ENCODE data around the gene KCNA2. TPM values are rescaled to one million over a fixed set of nuclear protein-coding genes. Genes with fewer than 3 reads are reported as not detected.

The KCNA2 gene
- polyA plus RNA-seq, 1 of the 3 experiments (the other 2 are of a cell fraction) = not detected

DNA sequence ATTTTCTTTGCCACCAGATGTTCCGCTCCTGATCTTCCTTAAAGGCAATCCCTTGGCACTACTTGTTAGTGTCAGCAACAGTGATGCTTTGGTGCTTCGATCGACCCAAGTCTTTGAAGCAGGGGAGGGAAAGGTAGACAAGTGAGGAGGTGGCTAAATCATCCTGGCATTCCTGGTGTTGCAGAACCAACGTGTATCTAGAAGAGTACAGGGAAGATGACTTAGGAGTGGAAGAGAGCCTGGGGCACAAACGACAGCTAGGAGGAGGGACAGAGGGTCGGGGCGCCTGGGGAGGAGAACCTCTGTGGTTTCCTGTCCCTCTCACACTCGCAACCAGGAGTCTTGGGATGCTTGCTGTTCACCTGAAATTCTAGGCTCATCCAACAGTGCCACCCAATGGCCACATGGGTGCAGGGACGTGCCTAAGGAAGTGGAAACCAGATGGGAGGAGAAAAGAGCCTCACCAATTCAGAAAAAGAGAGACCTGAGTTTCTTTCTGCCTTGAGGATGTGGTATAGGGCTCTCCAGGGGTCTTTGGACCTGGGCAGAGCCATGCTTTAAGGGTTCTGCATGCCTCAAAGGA is 9.5 kb upstream of the KCNA2 start:
- Histone ChIP-seq H3K27ac (ENCODE audit: low read depth in 2 of 2, low read length in 1 of 2) (no peak overlapping the region), H3K27me3 (ENCODE audit: insufficient read depth) (peaks cover 11% of the 10 kb centered on the region), H3K9me3 (no peaks in the 10 kb centered on the region), H3K36me3 (replicated peaks in 1 of 2; ENCODE audit: control insufficient read depth in 1 of 2, insufficient read depth in 2 of 2, low read length in 1 of 2) (no peaks in the 10 kb centered on the region), H3K4me2 (no peak overlapping the region), H3K79me2 (ENCODE audit: insufficient read depth) (no peaks in the 10 kb centered on the region), H4K20me1 (ENCODE audit: insufficient read depth) (no peaks in the 10 kb centered on the region), H3F3A (replicated peaks; ENCODE audit: insufficient read depth) (no peaks in the 10 kb centered on the region), H2AFZ (ENCODE audit: low read depth) (no peak overlapping the region), H3K9me2 (no peaks in the 10 kb centered on the region), H3K4me1 (ENCODE audit: control insufficient read depth in 1 of 2, insufficient read depth in 2 of 2, low read depth in 1 of 2, low read length in 1 of 2) (peaks cover 0 to 3% of the 10 kb centered on the region in 2 experiments; a peak in 1 of 4 replicates), H3K9ac (no peak overlapping the region), H3K4me3 (ENCODE audit: low read depth in 2 of 2, low read length in 1 of 2) (peak overlapping the region in 1 of 2 experiments; percentile 45; a peak in 1 of 4 replicates)
- 21% methylated on average over 9 of the region's 9 CpGs for WGBS (ENCODE audit: low lambda C conversion rate)
- ChIA-PET POLR2A (no interaction called here), CTCF (interaction anchor here (0.6 to 12.0 kb wide), 16 partner anchors 12 to 1370 kb away, joined by 3 to 280 read pairs (median 4); partner anchors contain the start of genes KCNA10 and KCNA2)
- DNase-seq = peak; percentile 78
- TF ChIP-seq RAD21 (IDR thresholded peaks at IDR 0.05; ENCODE audit: low read length) (peak; percentile 93), CTCF (IDR thresholded peaks at IDR 0.05) (peak; percentile 67), YY1 (IDR thresholded peaks at IDR 0.05; ENCODE audit: low read depth) (no peak), EP300 (IDR thresholded peaks at IDR 0.05; ENCODE audit: borderline replicate concordance in 1 of 2, low read depth in 1 of 2, low read length in 1 of 2) (no peak), NRF1 (IDR thresholded peaks at IDR 0.05; ENCODE audit: low read depth, low read length) (no peak), FOSL2 (IDR thresholded peaks at IDR 0.05; ENCODE audit: borderline replicate concordance, low read depth) (no peak), RXRA (IDR thresholded peaks at IDR 0.05; ENCODE audit: borderline replicate concordance, low read depth) (no peak), USF2 (IDR thresholded peaks at IDR 0.05; ENCODE audit: borderline replicate concordance, low read depth, low read length) (no peak), RCOR1 (IDR thresholded peaks at IDR 0.05; ENCODE audit: low read length) (no peak), SMC3 (IDR thresholded peaks at IDR 0.05; ENCODE audit: low read depth, low read length) (peak; percentile 82), TAF1 (IDR thresholded peaks at IDR 0.05; ENCODE audit: borderline replicate concordance, low read depth, low read length) (no peak)

DNA sequence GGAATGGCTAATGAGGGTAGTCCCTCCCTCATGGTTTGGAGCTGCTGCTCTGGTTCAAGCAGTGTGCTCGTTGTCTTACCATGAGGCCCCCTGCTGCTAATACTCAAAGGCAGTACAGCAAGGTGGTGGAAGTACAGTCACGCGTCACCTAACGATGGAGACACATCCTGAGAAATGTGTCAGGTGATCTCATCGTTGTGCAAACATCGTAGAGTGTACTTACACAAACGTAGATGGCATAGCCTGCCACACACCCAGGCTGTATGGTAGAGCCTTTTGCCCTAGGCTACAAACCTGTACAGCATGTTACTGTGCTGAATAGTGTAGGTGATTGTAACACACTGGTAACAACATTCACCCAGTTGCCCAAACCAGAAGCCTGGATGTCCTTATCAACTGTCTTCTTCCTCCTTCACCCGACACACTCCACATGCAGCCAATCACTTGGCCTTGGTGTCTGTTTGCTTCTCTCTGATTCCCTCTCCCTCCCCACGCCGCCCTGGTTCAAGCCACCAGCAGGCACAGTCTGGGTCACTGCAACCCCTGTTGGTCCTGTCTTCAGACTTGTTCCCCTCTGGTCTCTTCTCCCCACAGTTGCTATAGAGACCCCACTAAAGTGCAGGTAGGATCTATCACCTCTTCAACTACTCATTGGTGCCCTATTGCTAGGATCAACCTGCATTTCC is 6.0 kb upstream of the KCNA2 start:
- no peak overlapping the region for H3K4me3 ChIP-seq (ENCODE audit: low read depth in 2 of 2, low read length in 1 of 2)
- H3K79me2 ChIP-seq (ENCODE audit: insufficient read depth) = no peaks in the 10 kb centered on the region
- no peaks in the 10 kb centered on the region for H3K9me3 ChIP-seq
- no peaks in the 10 kb centered on the region for H3K36me3 ChIP-seq (replicated peaks in 1 of 2; ENCODE audit: control insufficient read depth in 1 of 2, insufficient read depth in 2 of 2, low read length in 1 of 2)
- no peak overlapping the region for H3K9ac ChIP-seq
- 50% methylated on average over 8 of the region's 10 CpGs for WGBS (ENCODE audit: low lambda C conversion rate)
- no peak for TF ChIP-seq TAF1 (IDR thresholded peaks at IDR 0.05; ENCODE audit: borderline replicate concordance, low read depth, low read length)
- TF ChIP-seq GABPA (IDR thresholded peaks at IDR 0.05; ENCODE audit: low read depth) = no peak
- TF ChIP-seq TEAD4 (IDR thresholded peaks at IDR 0.05; ENCODE audit: borderline replicate concordance, insufficient read depth) = no peak
- no peak for TF ChIP-seq RFX5 (IDR thresholded peaks at IDR 0.05; ENCODE audit: low read length)
- no peak for TF ChIP-seq RXRA (IDR thresholded peaks at IDR 0.05; ENCODE audit: borderline replicate concordance, low read depth)
- TF ChIP-seq CTCF (IDR thresholded peaks at IDR 0.05) = no peak
- DNase-seq = no peak
- no peak overlapping the region for H2AFZ ChIP-seq (ENCODE audit: low read depth)
- H3K4me1 ChIP-seq (ENCODE audit: control insufficient read depth in 1 of 2, insufficient read depth in 2 of 2, low read depth in 1 of 2, low read length in 1 of 2) = no peaks in the 10 kb centered on the region; a peak in 1 of 4 replicates
- H3K4me2 ChIP-seq = no peak overlapping the region
- H4K20me1 ChIP-seq (ENCODE audit: insufficient read depth) = no peaks in the 10 kb centered on the region
- no peaks in the 10 kb centered on the region for H3K9me2 ChIP-seq
- H3K27ac ChIP-seq (ENCODE audit: low read depth in 2 of 2, low read length in 1 of 2) = no peak overlapping the region
- POLR2A ChIA-PET = no interaction called here
- H3K27me3 ChIP-seq (ENCODE audit: insufficient read depth) = peaks cover 37% of the 10 kb centered on the region
- CTCF ChIA-PET = interaction anchor here (0.7 to 12.0 kb wide), 11 partner anchors 56 to 200 kb away, joined by 3 to 242 read pairs (median 4); partner anchors contain the start of gene KCNA10
- H3F3A ChIP-seq (replicated peaks; ENCODE audit: insufficient read depth) = no peaks in the 10 kb centered on the region

Measured in SK-N-SH (cell line).